Neural crest cell (in vitro differentiated cells): ENCODE data around the gene LIN37. TPM values are rescaled to one million over a fixed set of nuclear protein-coding genes. Genes with fewer than 3 reads are reported as not detected.

ENCODE experiments used
- DNase-seq: peaks from one replicate; pipeline ENCODE4 v3.0.0; 2021; ENCODE audit warnings: low read depth, mixed read lengths, low spot score
- H3K27ac Mint-ChIP-seq: one replicate; pipeline ENCODE4 v1.8.0; 2021; ENCODE audit warnings: mild to moderate bottlenecking, mixed read lengths; ENCODE audit not compliant: unreplicated experiment
- H3K27me3 Mint-ChIP-seq: 2 replicates; pipeline ENCODE4 v1.8.0; 2021; ENCODE audit warnings: low read depth, mild to moderate bottlenecking, mixed read lengths
- H3K36me3 Mint-ChIP-seq: 2 replicates; pipeline ENCODE4 v1.8.0; 2021; ENCODE audit warnings: low read depth, mild to moderate bottlenecking, mixed read lengths
- H3K4me1 Mint-ChIP-seq: 2 replicates; pipeline ENCODE4 v1.8.0; 2021; ENCODE audit warnings: mixed read lengths
- H3K4me3 Mint-ChIP-seq: one replicate; pipeline ENCODE4 v1.8.0; 2021; ENCODE audit warnings: mild to moderate bottlenecking, mixed read lengths
- H3K9me3 Mint-ChIP-seq: 2 replicates; pipeline ENCODE4 v1.8.0; 2021; ENCODE audit warnings: mixed read lengths
- total RNA-seq: library from RNA; stranded (reverse); gene quantifications from 2 replicates; pipeline ENCODE4 v1.2.1, GENCODE V29; 2021
- TF ChIP-seq, protein P1 (sequence below): fragments of 200-600 bp; sonication (generic); conservative IDR thresholded peaks from 2 replicates; pipeline ENCODE4 v1.5.0; 2021; ENCODE audit warnings: antibody characterized with exemption, mild to moderate bottlenecking

Gene LIN37
- total RNA-seq, 1 donor from 2014 or later, result 12.5 TPM

DNA sequence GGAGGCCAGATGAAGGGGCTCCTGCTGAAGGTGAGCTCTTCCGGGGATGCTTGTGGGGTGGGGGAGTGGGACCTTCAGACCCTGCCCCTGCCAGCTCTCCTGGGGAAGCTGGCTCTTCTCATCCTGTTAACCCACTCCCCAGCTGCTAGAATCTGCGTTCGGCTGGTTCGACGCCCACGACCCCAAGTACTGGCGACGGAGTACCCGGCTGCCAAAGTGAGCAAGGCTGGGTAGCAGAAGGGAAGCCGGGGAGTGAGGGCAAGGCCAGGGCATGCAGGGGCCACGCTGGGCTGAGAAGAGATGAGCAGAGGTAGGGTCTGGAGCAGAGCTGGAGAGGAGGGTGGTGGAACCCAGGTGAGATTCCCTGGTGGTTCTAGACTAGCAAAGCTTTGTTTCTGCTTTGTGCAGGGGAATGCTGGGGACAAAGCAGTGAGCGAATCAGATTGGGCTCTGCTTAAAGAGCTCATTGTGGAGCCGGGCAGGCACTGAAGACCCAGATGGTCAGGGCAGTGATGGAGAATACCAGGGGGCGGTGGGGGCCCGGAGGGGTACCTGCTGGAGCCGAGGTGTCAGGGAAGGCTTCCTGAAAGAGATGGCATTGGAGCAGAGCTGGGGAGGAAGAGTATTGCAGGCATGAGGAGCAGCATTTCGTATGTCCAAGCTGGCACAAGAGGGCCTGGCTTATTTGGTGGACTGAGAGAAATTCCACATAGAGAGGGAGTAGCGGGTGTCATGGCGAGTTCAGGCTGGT lies 20.2 kb upstream of the LIN37 start:
- DNase-seq, result no peak
- peaks cover 8% of the 10 kb centered on the region for H3K36me3 Mint-ChIP-seq
- no peaks in the 10 kb centered on the region for H3K4me1 Mint-ChIP-seq
- peak overlapping the region; percentile 87 for H3K27ac Mint-ChIP-seq
- H3K4me3 Mint-ChIP-seq, result no peak overlapping the region
- TF ChIP-seq, protein P1, sequence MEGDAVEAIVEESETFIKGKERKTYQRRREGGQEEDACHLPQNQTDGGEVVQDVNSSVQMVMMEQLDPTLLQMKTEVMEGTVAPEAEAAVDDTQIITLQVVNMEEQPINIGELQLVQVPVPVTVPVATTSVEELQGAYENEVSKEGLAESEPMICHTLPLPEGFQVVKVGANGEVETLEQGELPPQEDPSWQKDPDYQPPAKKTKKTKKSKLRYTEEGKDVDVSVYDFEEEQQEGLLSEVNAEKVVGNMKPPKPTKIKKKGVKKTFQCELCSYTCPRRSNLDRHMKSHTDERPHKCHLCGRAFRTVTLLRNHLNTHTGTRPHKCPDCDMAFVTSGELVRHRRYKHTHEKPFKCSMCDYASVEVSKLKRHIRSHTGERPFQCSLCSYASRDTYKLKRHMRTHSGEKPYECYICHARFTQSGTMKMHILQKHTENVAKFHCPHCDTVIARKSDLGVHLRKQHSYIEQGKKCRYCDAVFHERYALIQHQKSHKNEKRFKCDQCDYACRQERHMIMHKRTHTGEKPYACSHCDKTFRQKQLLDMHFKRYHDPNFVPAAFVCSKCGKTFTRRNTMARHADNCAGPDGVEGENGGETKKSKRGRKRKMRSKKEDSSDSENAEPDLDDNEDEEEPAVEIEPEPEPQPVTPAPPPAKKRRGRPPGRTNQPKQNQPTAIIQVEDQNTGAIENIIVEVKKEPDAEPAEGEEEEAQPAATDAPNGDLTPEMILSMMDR, result no peak
- no peaks in the 10 kb centered on the region for H3K27me3 Mint-ChIP-seq
- H3K9me3 Mint-ChIP-seq, result no peaks in the 10 kb centered on the region

DNA sequence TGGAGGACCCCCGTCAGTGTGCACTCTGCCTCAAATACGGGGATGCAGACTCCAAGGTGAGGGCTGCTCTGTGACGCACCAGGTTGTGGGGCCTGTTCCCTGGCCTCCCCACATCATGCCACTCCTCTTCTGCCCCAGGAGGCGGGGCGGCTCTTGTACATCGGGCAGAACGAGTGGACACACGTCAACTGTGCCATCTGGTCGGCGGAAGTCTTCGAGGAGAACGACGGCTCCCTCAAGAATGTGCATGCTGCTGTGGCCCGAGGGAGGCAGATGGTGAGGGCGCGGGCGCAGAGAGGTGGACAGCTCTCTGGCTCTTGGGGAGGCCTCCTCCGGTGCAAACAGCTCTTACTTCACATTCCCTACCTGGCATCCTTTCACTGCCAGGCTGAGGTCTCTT lies 19.4 kb upstream of the LIN37 start:
- TF ChIP-seq, protein P1, result no peak
- H3K9me3 Mint-ChIP-seq, result no peaks in the 10 kb centered on the region
- no peaks in the 10 kb centered on the region for H3K27me3 Mint-ChIP-seq
- no peak for DNase-seq
- no peak overlapping the region for H3K4me3 Mint-ChIP-seq
- no peak overlapping the region for H3K27ac Mint-ChIP-seq
- peaks cover 8% of the 10 kb centered on the region for H3K36me3 Mint-ChIP-seq
- no peaks in the 10 kb centered on the region for H3K4me1 Mint-ChIP-seq

DNA sequence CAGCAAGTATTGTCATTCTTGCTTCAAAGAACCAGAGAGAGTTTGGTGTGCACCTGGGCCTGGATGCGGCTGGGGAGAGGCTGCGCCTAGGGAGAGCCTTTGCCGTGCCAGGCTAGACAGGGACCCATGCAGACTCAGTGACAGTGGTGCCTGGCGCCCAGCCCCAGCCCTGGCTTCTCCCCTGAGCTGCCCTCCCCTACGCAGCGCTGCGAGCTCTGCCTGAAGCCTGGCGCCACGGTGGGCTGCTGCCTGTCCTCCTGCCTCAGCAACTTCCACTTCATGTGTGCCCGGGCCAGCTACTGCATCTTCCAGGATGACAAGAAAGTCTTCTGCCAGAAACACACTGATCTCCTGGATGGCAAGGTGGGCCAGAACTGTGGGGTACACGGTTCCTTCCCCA lies 18.6 kb upstream of the LIN37 start:
- no peaks in the 10 kb centered on the region for H3K27me3 Mint-ChIP-seq
- no peak for DNase-seq
- no peaks in the 10 kb centered on the region for H3K4me1 Mint-ChIP-seq
- H3K4me3 Mint-ChIP-seq, result no peak overlapping the region
- peaks cover 15% of the 10 kb centered on the region for H3K36me3 Mint-ChIP-seq
- TF ChIP-seq, protein P1, result no peak
- H3K27ac Mint-ChIP-seq, result no peak overlapping the region
- no peaks in the 10 kb centered on the region for H3K9me3 Mint-ChIP-seq

DNA sequence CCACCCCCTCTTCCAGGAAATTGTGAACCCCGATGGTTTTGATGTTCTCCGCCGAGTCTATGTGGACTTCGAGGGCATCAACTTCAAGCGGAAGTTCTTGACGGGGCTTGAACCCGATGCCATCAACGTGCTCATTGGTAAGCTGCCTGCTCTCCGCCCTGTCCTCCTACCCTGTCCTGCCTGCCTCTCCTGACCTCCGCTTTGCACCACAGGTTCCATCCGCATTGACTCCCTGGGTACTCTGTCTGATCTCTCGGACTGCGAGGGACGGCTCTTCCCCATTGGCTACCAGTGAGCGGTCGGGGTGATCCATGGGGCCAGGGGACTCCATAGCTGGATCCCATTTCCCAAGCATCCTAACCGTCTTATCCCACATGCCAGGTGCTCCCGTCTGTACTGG lies 18.1 kb upstream of the LIN37 start:
- Mint-ChIP-seq H3K27ac (no peak overlapping the region), H3K4me1 (no peaks in the 10 kb centered on the region), H3K9me3 (no peaks in the 10 kb centered on the region), H3K4me3 (no peak overlapping the region), H3K27me3 (no peaks in the 10 kb centered on the region), H3K36me3 (peaks cover 16% of the 10 kb centered on the region)
- TF ChIP-seq, protein P1, result no peak
- DNase-seq, result no peak

DNA sequence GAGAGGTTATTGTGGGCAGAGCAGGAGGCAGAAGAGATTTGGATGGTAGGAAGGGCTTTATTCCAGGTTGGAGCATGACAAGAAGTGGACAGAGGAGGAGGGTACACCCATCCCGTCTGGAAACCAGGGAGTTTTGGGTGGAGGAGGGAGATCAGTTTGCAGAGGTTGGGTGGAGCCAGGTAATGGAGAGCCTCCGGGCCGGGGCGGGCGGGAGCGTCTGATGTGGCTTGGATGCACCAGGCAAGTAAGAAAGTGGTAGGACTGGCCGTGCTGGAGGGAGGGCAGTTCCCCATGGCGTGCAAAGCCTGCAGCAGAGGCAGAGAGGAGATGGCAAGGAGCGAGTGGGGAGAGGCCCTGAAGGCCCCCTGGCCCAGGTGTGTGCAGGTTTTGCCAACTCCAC lies 17.0 kb upstream of the LIN37 start:
- Mint-ChIP-seq H3K36me3 (peaks cover 16% of the 10 kb centered on the region), H3K27ac (no peak overlapping the region), H3K4me3 (peak overlapping the region; percentile 32), H3K27me3 (no peaks in the 10 kb centered on the region), H3K4me1 (no peaks in the 10 kb centered on the region), H3K9me3 (no peaks in the 10 kb centered on the region)
- no peak for DNase-seq
- TF ChIP-seq, protein P1, result no peak
